ENCODE measurements around the gene LIN54. TPM values are rescaled to one million over a fixed set of nuclear protein-coding genes. Genes with fewer than 3 reads are reported as not detected.

Gene LIN54
- total RNA-seq, 1 donor from 2014 or later, result 14.7 TPM

DNA sequence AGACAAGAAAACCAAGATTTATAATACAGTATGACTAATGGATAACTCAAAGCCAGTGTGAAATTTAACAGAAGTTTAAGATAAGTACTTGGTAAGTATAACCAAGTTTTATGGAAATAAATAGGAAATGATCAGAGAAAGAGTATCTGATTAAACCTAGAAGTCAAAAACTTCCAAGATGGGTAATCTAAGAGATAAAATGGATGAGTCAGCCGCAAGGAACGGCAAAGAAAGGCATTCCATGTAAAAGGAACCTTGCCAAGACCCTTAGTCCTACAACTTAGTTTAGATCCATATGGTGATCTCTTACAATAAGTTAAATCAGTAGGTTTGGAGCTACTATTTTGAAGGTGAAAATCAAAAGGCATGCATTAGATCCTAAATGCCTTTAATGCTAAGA lies 34.8 kb downstream of the LIN54 start:
- no peak overlapping the region for H3K4me3 ChIP-seq
- no peaks in the 10 kb centered on the region for H3K9me3 ChIP-seq
- peaks cover 8% of the 10 kb centered on the region for H3K36me3 ChIP-seq
- intact Hi-C loops (cut with DNase I), result no loop called here
- ATAC-seq, result no peak
- H3K4me1 ChIP-seq, result no peaks in the 10 kb centered on the region
- TF ChIP-seq, protein P1, sequence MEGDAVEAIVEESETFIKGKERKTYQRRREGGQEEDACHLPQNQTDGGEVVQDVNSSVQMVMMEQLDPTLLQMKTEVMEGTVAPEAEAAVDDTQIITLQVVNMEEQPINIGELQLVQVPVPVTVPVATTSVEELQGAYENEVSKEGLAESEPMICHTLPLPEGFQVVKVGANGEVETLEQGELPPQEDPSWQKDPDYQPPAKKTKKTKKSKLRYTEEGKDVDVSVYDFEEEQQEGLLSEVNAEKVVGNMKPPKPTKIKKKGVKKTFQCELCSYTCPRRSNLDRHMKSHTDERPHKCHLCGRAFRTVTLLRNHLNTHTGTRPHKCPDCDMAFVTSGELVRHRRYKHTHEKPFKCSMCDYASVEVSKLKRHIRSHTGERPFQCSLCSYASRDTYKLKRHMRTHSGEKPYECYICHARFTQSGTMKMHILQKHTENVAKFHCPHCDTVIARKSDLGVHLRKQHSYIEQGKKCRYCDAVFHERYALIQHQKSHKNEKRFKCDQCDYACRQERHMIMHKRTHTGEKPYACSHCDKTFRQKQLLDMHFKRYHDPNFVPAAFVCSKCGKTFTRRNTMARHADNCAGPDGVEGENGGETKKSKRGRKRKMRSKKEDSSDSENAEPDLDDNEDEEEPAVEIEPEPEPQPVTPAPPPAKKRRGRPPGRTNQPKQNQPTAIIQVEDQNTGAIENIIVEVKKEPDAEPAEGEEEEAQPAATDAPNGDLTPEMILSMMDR (IDR thresholded peaks at IDR 0.05), result no peak
- no peaks in the 10 kb centered on the region for H3K27me3 ChIP-seq (ENCODE audit: low read depth)
- DNase-seq, result no peak
- H3K27ac ChIP-seq, result no peak overlapping the region

DNA sequence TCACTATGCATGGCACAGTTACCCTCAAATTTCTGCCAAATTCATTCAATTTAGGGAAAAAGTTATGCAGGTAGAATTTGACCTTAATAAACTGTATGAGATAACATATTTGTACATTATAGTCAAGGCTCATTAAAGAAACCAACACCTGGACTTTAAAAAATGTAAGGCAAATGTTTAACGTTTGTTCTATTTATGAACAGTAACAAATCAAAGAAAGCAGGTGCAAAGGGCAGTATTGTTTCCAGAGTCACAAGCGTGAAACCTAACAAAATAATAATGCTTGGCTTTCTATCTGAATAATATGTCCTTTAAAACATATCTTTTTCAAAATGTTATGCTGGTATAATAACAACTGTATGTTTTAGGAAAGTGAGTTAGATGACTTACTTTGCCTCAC lies 41.2 kb downstream of the LIN54 start:
- Histone ChIP-seq H3K9me3 (no peaks in the 10 kb centered on the region), H3K36me3 (peaks cover 21% of the 10 kb centered on the region), H3K4me1 (no peaks in the 10 kb centered on the region), H3K27ac (no peak overlapping the region), H3K27me3 (ENCODE audit: low read depth) (no peaks in the 10 kb centered on the region), H3K4me3 (no peak overlapping the region)
- no peak for DNase-seq
- intact Hi-C loops (cut with DNase I), result no loop called here
- TF ChIP-seq, protein P1 (IDR thresholded peaks at IDR 0.05), result no peak
- no peak for ATAC-seq

DNA sequence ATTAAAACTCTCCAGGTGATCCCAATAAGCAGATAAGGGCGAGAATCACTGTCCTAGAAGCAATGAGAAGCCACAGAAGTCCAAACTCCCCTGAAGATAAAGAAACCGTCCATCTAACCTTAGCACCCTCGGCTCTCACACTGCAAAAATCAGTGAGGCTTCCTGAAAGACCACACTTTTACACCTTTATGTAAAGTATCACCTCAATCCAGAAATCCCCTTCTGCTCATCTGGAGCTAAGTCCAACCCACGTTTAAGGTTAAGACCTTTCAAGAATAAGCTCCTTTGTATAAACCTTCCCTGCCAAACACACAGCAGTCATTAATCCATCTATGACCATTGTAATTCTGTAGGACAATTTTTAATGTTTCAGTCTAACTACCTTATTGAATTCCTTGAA lies 41.7 kb downstream of the LIN54 start:
- H3K36me3 ChIP-seq, result peaks cover 19% of the 10 kb centered on the region
- H3K9me3 ChIP-seq, result no peaks in the 10 kb centered on the region
- no peaks in the 10 kb centered on the region for H3K27me3 ChIP-seq (ENCODE audit: low read depth)
- intact Hi-C loops (cut with DNase I), result no loop called here
- ATAC-seq, result no peak
- TF ChIP-seq, protein P1 (IDR thresholded peaks at IDR 0.05), result no peak
- H3K4me1 ChIP-seq, result no peaks in the 10 kb centered on the region
- H3K4me3 ChIP-seq, result no peak overlapping the region
- DNase-seq, result no peak
- no peak overlapping the region for H3K27ac ChIP-seq

DNA sequence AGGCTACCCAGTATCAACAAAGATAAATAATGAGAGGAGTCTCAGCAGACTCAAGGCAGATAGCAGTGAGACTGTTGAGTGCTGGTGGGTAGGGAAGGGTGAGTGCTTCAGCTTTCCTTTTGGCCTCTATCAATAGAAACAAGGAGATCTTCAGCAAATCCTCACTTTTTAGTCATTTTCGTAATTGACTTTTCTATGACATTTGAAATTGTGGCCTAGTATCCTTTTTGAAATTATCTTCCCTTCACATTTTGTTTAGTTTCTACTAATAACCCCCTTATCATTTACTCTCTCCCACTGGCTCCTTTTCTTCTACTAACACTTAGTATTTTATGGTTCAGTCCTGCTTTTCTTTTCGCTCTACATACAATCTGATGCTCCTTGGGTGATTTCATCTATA lies 44.9 kb downstream of the LIN54 start:
- no peak for ATAC-seq
- peaks cover 32% of the 10 kb centered on the region for H3K36me3 ChIP-seq
- TF ChIP-seq, protein P1 (IDR thresholded peaks at IDR 0.05), result no peak

DNA sequence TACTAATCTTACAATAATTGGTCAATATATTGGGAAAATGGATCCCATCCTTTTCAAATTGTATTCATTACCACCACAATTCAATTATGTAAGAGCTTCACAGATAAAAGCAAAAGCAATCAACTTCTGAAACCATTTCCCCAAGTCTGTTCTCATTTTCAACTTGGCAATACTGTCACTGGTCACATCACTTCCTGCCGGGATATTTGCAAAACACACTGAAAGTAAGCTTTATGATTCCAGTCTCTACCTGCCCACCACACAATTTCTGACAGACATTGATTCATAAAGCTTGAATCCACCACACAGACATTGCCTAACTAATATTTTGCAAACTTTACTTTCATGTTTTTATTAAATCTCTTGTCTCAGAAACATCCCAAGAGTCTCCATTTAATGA lies 53.6 kb downstream of the LIN54 start:
- Histone ChIP-seq H3K4me3 (no peak overlapping the region), H3K9me3 (no peaks in the 10 kb centered on the region), H3K27me3 (ENCODE audit: low read depth) (no peaks in the 10 kb centered on the region), H3K27ac (no peak overlapping the region), H3K4me1 (no peaks in the 10 kb centered on the region), H3K36me3 (peaks cover 13% of the 10 kb centered on the region)
- no peak for DNase-seq
- ATAC-seq, result no peak
- intact Hi-C loops (cut with DNase I), result no loop called here
- TF ChIP-seq, protein P1 (IDR thresholded peaks at IDR 0.05), result no peak

More for the DNA sequence above, 44.9 kb downstream of the LIN54 start:
- Histone ChIP-seq H3K27me3 (ENCODE audit: low read depth) (no peaks in the 10 kb centered on the region), H3K27ac (no peak overlapping the region), H3K4me1 (no peaks in the 10 kb centered on the region), H3K9me3 (no peaks in the 10 kb centered on the region), H3K4me3 (no peak overlapping the region)
- no peak for DNase-seq
- intact Hi-C loops (cut with DNase I), result no loop called here

GRCh38 chr4:82954212-82954611 lies 56.4 kb downstream of the LIN54 start:
- Histone ChIP-seq H3K27ac (no peak overlapping the region), H3K4me1 (no peaks in the 10 kb centered on the region), H3K27me3 (ENCODE audit: low read depth) (no peaks in the 10 kb centered on the region), H3K9me3 (no peaks in the 10 kb centered on the region), H3K4me3 (no peak overlapping the region), H3K36me3 (no peaks in the 10 kb centered on the region)
- intact Hi-C loops (cut with DNase I), result no loop called here
- no peak for DNase-seq
- no peak for ATAC-seq
- TF ChIP-seq, protein P1 (IDR thresholded peaks at IDR 0.05), result no peak

Data from lower lobe of right lung (tissue), 2 donors.